Endometrial microvascular endothelial cells (primary cell): ENCODE results near the gene GPR87. TPM values are rescaled to one million over a fixed set of nuclear protein-coding genes. Genes with fewer than 3 reads are reported as not detected.

Experiments used
- in situ Hi-C: cut with HindIII; loops from 2 replicates; pipeline ENCODE4 v1.10.0; 2017; ENCODE audit warnings: low sequenced_read_pairs, low pct_unique_long_range_greater_than_20kb; ENCODE audit errors: inconsistent ontology term
- total RNA-seq: library from RNA; depleted of rRNA; stranded (reverse); fragments of >200 nt; gene quantifications from one replicate; pipeline ENCODE4 v1.2.3, GENCODE V29; 2015; ENCODE audit errors: inconsistent ontology term

The GPR87 gene, protein sequence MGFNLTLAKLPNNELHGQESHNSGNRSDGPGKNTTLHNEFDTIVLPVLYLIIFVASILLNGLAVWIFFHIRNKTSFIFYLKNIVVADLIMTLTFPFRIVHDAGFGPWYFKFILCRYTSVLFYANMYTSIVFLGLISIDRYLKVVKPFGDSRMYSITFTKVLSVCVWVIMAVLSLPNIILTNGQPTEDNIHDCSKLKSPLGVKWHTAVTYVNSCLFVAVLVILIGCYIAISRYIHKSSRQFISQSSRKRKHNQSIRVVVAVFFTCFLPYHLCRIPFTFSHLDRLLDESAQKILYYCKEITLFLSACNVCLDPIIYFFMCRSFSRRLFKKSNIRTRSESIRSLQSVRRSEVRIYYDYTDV
- not detected for total RNA-seq

DNA sequence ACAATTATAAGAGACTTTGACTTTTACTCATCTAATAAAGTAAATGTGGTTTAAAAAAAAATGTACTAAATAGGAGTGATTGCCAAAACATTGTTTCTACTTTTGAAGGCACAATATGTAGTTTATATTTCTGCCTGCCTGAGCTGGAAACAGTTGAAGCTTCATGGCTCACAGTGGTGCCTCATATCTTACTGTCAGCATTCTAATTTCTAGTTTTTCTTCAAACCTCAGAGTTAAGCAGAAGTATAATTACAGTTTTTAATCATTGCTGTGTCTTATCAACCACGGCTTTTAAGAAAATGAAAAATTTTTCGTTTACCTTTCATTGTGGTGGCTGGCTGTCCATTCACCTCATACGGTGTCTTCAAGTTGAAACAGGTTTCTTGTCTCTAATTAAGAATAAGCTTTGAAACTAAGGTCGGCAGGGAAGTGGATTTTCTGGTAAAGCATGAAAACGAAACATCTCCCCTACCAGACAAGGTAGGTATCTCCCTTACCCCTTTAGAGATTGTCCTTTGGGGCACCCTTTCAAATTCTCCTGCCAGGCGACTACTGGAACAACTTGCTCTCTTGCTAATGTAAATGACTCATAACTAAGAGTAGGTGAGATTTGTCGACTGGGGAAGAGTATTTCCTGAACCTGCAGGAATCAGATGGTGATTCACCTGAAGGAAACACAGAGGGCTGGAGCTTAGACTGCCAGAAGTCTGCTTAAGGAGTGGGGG is at the start of gene GPR87:
GPR87 (minus strand) TSS at position 554 of the 725 bp plus-strand sequence. CDS start 16,720 bp downstream, outside the sequence.
- in situ Hi-C loops, result no loop called here

DNA sequence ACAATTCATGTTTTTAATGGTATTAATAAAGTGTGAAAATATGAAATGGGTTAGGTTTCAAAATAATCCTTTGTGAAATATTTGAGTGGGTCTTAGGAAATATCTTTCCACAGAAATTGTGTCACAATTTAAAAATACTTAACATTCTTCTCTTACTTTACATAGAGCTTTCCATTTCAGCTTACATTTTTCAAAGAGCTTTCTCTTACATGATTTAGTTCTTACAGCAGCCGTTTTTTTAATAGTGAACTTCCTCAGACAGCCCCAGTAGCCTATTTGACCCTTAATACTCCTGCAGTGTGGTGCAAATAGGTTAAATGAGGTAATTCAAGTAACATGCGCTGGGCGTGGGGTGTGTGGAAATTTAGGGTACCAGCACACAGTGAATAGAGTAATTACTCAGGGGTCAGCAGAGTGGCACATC is 46.1 kb upstream of the GPR87 start:
- in situ Hi-C loops, result no loop called here

DNA sequence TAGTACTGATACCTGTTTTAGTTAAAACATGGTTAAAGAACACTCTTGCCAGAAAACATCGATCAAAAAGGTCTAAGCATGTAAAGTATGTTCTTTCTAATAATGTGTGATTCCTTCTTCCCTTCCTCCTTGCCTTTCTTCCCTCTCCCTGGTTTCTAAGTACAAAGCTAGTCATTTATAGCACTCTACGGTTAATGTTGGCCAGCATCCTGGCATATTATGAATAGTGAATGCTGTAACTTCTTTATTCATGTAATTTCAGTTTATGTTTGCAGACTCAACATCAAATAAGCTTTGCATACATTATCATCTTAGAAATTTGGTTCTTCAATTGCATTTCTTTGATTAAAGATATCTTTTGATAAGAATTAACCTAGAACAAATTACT is 40.8 kb upstream of the GPR87 start:
- in situ Hi-C loops, result no loop called here

DNA sequence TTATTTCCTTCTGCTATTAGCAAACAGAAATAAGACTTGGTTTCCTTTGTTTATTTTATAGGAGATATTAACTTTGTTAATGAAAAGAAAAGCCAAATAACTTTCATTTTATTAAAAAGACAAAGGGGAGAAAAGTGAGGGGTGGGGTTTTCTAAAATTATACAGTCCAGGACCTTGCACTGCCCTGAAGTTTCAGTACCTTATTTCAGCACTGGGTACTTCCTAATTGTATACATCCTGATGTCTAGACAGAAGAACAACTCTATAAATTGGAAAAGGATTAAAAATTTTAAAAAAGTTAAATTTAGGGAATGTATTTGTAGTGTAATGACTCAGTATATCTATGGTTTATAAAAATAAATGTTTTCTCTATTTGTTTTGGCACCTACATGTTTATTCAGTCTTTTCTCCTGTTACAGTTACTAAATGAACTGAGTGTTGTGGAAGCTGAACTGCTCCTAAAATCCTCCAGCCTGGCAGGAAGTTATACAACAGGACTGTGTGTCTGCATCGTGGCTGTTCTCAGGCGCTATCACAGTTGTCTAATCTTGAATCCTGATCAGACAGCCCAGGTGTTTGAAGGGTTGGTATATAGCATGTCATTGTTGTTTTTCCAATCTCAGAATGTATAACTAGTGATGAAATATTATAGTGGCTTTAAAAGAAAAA is 40.3 kb upstream of the GPR87 start:
- in situ Hi-C loops, result no loop called here

DNA sequence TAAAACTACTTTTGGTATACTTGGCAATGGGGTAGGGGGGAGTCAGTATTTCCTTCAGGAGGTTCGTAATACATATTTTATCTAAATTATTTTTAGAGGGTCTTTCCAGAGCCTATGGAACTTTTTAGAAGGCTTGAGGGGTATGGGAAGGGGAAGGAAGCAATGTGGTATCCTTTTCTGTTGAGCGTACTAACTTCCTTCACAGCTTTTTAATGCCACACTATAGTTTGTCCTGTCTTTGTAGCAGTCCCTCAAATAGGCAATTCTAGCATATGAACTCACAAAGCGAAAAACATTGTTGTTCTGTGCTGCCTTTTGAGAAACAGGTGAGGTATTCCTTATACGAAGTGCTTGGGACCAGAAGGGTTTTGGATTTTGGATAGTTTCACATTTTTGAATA is 35.0 kb upstream of the GPR87 start:
- in situ Hi-C loops, result no loop called here

DNA sequence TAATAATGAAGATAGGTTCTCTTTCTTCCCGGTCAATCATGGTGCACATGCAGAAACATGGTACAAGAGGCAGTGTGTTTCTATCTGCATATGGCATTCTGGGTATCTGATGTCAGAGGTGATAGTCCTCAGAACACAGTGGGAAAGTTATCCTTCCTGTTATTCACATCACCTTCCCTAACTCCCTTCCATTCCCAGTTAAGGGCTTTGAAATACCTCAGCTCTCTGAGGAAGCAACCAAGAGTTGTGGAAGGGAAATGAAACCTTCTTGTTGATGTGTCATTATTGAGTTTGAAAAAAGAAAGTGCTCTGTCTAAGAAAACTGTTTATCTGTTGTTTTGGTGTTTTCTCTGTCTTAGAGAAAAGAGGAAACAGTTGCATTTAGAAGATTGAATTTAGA is 34.6 kb upstream of the GPR87 start:
- in situ Hi-C loops, result no loop called here

DNA sequence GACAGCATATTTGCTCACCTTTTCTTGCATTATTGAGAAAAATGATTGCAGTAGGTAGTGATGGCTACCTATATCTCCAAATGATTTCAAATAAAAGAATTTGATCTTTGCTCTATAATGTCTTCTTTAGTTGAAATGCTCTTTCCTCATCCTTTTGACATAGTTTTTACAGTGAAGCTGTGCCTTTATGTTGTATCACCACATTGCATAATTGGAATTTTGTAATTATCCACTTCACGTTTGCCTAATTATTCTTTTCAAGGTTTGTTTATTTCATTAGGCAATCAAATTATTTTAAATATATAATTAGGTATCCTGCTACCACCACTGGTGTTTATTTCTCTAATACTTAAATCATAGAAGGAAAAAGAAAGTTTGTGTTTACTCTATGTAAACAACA is 34.0 kb upstream of the GPR87 start:
- in situ Hi-C loops, result no loop called here

DNA sequence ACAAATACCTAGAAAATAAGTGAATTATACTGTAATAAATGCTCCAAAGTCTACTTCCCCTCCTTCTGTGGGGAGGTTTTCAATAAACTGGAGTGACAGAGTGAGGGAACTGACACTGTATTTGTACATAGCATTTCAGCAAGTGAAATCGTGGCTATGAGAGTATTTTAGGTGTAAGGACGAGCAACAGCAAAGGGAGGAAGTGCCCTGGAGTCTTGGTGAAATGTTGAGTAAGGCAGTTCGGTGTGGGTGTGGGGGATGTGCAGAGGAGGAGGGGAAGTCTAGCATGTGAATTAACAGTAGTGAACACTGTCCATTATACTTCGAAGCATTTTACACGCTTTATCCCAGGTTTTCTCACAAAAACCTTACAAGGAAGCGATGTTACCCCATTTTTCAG is 30.8 kb upstream of the GPR87 start:
- in situ Hi-C loops, result no loop called here

DNA sequence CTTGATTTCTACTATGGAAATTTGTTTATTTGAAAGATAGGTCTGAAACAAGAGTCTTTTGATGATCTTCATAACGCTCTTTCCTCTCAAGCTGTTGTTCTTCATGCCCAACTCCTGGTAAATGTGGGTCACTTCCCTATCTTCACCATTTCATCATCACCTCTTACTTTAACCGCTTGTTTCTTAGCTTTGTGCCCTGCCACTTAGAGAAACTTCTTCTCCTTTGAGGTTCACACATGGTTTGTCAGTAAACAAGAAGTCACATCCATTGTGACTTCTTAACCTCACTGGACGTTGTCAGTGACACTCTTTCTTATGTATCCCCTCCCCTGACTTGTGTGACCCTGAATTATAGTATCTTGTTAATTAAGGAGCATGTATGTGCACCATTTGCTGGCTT is 29.7 kb upstream of the GPR87 start:
- in situ Hi-C loops, result no loop called here

DNA sequence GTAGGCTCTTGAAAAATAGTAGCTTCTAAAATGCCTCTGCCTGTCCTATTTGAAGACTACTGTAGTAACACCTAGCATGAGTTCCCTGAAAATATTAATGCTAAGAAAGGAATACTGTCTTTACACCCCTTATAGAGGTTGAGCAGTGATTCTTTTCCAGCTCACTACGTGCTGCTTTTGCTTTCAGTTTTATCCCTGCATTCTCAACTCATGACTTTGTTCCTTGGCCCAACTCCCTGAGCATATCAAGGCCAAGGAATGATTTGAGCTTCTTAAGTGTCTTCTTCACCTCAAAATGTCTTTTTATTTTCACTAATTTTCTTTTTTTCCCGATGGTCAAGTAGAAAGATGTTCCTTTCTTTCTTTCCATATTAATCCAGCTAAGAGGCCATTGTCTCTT is 29.2 kb upstream of the GPR87 start:
- in situ Hi-C loops, result no loop called here

DNA sequence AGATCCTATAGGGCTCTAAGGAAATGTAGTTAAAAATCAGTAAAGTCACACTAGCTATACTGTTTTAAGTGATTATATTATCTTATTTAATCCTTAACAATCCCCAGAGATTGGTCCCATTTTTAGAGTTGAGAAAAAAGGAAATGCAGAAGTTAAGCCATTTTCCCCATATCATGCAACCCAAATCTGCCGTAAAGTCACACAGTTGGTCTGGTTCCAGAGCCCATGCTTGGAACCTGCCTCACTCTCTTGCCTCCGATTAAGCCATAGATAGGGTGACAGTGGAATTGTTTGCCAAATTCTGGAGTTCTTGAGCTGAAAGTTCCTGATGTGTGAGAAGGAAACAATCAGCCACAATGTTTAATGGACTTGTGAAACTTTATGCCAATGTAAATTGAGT is 15.1 kb upstream of the GPR87 start:
- in situ Hi-C loops, result no loop called here

DNA sequence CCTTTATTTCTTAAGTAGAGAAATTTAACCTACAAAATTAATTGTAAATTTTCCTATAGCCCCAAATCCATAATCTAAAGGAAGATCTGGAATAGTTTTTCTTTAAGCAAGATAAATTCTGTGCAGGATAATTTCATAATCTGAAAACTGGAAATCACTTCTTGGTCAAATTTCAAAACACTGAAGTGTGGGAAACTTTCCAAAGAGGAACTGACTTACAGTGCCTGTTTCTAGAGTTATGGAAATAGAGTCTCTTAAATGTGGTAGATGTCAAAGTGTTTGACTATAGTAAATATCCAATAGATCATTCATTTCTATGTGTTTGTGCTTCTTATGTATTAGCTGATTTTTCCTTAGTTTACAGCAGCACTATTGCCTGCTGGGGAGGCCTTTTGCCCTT is 14.3 kb upstream of the GPR87 start:
- in situ Hi-C loops, result no loop called here

DNA sequence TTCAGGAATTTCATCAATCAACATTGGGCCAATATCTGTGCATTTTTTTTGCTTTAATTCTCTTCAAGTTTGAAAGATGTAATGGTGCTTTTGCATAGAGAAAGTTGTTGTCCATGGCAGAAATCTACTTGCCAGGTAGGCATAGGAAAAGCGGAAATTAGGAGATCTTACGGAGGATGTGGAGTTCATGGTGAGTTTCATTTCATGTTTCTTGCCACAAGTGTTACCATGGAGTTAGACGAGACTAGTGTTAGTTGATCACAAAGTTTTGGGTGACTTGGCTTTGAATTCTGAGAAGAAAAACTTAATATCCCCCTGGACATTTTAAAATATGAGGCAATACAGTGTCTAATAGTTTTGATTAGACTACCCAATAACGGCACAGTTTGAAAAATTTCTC is 13.8 kb upstream of the GPR87 start:
- in situ Hi-C loops, result no loop called here

DNA sequence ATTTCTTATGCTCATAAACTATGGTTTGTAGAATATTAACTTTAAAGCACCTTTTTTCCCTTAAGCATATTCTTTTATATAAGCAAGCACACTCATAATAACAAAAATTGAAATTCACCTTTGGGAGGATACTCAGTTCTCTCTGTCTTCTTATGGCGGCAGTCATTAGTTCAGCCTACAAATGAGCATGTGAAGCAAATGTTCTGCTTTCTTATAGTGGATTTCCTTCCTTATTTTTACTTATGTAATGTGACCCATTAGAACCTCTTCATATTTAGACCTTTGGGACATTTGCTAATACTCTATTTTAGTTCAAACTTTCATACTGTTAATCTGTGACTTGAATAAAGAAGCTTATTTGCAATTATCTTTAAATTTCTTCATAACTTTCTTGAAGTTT is 12.7 kb upstream of the GPR87 start, which contains the start of gene P2RY13:
P2RY13 (minus strand) TSS at position 187 of the 400 bp plus-strand sequence; CDS start at position 166, 21 bp downstream.
- in situ Hi-C loops, result no loop called here

DNA sequence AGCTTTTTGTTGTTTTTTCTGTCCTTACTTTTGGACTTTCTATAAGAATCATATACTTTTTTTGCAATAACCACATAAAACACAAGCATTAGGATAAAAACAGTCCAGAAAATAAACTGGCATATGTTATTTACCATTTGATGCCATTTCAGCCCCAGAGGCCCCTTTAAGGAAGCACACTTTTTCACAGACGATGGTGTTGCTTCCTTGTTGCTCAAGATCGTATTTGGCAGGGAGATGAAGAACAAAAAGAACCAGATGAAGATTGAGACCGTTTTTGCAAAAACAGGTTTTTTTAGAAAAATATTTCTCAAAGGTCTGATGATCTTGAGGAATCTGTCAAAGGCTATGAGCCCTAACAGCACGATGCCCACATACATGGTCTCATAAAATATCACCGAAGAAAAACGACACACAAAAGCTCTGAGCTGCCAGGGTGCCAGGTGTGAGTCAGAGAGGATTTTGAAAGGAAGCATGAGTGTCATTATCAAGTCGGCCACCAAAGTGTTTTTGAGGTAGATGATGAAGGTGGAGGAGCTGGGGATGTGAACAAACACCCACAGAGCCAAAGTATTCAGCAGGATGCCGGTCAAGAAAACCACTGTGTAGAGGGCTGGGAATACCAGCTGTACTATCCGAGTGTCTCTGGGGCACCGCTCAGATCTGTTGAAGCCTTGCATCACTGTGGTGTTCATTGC is 11.8 kb upstream of the GPR87 start:
- in situ Hi-C loops, result no loop called here

DNA sequence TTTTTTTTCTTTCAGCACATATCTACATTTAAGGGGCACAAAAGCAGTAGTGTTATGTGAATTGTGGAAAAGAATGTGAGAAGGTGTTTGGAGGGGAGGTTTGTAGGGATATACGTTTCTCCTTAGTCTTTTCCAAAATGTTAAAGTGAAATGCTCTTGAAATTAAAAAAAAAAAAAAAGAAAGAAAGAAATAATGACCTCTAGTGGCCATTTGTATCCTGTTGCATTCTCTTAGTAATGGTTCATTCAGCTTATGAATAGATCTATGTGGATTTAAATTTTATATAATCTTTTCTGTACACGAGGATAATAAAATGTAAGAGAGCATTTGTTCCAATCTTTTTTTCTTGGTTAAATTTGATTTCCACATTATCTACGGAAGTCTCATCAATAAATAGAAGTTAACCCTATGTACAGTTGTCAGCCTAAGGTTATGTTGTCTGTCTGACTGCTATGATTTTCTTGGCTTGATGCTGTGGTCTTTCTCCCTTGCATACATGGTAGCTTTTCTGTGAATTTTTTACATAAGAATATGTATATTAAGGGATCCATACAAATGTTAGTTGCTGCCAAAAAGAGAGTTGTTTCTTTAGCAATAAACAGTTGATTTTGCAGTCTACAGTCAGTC is 11.1 kb upstream of the GPR87 start:
- in situ Hi-C loops, result no loop called here

DNA sequence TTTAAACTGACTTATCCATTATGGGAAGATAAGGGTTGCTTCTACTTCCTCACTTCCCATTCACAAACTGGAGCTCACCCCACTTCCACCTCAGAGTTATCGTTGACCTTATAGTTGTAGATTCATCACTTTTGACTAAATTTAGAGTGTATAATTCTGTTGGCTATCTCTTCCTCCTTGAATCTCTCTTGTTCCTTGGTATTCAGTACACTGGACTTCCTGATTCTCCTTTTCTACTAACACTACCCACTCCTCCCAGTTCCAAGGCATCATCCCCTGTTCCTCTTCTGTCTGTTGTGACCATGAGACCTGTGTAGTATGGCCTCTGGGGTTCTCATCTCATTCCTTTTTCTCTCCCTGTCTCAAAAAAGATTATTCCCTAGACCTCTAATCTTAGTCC is 5.9 kb upstream of the GPR87 start:
- in situ Hi-C loops, result no loop called here

DNA sequence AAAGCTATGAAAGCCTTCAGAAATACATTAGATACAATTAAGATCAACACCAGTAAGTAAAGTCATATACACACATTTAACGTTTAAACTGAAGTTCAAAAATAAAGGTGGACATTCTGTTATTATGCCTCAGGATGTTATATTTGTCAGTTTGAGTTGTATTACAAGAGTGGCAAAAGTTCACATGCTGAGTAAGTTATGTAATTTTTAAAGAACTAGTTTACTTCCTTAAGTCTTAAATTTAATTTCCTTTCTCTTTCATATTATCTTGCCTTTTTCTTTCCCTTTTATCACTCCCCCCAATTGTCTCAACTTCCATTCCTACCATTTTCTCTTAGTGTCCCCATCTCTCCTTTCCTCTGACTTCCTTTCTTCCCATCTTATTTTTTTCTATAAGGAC is 4.9 kb upstream of the GPR87 start:
- in situ Hi-C loops, result no loop called here

DNA sequence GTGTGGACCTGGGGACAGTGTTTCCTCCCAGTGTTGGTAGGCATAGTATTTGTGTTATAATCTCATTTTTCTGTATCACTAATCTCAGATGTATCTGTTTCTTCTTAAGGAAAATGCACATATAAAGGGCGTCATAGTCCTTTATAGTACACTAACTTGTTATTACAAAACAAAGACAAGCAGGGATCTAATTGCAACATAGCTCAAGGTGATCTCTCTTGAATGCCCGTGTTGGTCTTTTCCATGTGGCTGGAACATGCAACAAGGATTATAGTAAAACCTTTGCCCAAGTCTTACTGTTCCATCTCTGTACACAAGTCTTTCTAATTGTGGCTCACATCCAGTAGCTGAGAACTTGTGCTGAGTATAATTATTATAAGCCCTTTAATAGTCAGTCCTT is 3.5 kb upstream of the GPR87 start:
- in situ Hi-C loops, result no loop called here
